Measurements from ENCODE around the gene VAMP8.

DNA sequence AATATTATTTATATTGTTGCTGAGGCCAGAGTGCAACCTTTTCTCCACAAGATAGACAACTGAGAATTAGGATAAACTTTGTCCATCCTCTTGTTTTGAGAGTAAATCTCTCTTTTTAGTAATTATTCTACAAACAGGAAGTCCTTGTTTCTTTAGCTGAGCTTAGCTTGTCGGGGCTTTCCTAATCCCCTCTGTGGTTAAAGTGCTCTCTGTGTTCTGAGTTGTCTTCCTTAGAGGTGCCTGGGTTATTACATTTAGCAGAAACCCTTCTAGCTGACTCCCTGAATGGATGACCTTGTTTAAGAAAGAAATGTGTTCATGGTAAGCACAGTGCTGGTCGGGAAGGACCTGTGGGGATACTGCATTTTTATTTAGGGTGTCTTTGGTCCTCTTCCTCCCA, 51.3 kb downstream of the VAMP8 start:
- TF ChIP-seq, protein P1, sequence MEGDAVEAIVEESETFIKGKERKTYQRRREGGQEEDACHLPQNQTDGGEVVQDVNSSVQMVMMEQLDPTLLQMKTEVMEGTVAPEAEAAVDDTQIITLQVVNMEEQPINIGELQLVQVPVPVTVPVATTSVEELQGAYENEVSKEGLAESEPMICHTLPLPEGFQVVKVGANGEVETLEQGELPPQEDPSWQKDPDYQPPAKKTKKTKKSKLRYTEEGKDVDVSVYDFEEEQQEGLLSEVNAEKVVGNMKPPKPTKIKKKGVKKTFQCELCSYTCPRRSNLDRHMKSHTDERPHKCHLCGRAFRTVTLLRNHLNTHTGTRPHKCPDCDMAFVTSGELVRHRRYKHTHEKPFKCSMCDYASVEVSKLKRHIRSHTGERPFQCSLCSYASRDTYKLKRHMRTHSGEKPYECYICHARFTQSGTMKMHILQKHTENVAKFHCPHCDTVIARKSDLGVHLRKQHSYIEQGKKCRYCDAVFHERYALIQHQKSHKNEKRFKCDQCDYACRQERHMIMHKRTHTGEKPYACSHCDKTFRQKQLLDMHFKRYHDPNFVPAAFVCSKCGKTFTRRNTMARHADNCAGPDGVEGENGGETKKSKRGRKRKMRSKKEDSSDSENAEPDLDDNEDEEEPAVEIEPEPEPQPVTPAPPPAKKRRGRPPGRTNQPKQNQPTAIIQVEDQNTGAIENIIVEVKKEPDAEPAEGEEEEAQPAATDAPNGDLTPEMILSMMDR (IDR thresholded peaks at IDR 0.05; ENCODE audit: insufficient read depth, low read length, poor library complexity, severe bottlenecking): no peak
- TF ChIP-seq EZH2phosphoT487 (conservative IDR thresholded peaks at IDR 0.05; ENCODE audit: low read length): no peak
